ENCODE results near the gene PPIL6. TPM values are rescaled to one million over a fixed set of nuclear protein-coding genes. Genes with fewer than 3 reads are reported as not detected.

PPIL6 gene
- 0.43 and 1.0 TPM in 2 replicates for total RNA-seq

GRCh38 chr6:109440331-109441068 is at the start of gene PPIL6, which contains the start of gene SMPD2:
TSS of gene PPIL6 (minus strand) at chr6:109440628. CDS start at chr6:109440590, 38 bp downstream.
TSS of gene SMPD2 (plus strand) at chr6:109440724. CDS start at chr6:109441122, 398 bp downstream.

GRCh38 chr6:109482905-109483734 is 42.7 kb upstream of the PPIL6 start, which contains the start of gene ZBTB24:
TSS of gene ZBTB24 (minus strand) at chr6:109483219. CDS start at chr6:109482026, 1,193 bp downstream.

DNA sequence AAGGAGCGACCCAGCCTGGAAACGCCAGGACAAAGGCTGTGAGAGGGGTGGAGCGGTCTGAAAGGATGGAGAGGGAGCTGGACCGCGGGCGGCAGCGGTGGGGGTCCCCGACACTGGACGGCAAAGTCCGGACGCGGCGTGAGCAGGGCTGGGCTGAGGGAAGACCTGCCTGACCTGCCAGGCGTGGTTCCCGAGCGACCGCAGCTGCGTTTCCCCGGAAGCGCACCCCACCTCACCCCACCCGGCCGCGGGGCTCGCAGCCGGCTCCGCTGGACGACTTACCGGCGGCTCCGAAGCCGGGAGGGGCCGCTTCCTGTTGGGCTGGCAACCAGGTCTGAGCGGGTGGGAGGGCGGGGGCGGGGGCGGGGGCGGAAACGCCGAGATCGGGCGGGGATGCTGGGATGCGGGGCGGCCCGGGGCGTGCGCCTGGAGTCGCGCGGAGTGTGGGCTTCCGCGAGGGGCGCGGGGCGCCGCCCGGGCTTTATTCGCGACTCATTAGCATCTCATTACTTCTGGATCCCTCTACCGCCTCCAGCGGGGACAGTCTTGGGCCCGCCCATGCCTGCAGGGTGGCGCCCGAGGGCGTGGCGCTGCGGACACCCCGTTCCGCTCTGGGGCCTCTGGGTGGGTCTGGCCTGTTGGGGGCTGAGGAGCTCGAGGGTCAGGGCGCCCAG is 15.1 kb upstream of the PPIL6 start, which contains the start of gene MICAL1:
Gene MICAL1 (minus strand): TSS at position 336 of the 674 bp plus-strand sequence. CDS start 1,576 bp downstream, outside the sequence.

DNA sequence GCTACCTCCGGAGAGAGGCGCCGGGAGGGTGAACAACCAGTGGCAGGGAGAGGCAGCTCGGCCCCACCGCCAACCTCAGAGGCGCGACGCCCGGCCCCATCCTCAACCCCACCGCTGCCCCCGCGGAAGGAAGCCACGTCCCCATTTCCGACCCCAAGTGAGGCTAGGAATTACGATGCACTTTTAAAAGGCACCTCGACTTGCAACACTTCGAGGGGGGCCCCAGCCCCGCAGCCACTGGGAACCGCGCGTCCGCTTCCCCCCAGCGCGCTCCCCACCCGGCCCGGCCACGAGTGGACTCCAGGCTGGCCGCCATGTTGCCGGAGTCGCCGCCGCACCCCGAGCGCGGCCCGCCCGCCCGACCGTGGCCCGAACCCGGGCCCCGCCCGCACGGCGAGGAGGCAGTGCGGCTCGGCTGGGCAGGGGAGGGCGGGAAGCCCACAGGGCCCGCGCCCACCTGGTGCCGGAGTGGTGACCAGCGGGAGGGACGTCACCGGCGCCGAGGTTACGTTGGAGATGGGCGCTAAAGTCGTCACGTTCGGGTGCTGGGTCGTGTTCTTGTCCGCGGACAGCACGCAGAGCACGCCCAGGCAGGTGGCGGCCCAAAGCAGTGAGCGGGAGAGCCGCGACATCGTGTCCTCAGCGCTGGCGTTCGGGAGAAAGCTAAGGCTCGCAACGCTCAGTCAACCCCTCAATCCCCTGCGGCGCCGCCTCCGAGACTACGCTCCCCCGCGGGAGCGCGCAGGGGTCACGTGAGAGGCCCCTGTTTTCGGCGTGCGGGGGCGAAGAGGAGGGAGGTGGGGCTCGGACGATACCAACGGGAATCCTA is 58.5 kb downstream of the PPIL6 start, which contains the start of gene CD164:
Gene CD164 (minus strand): TSS at position 721 of the 829 bp plus-strand sequence. CDS start 89 bp downstream, at position 632.

Other genes with a start within 250 kb of the PPIL6 start
- 139 and 173 TPM in 2 replicates for gene CD164, start 58.2 kb downstream of the PPIL6 start, total RNA-seq
- gene SMPD2, start 96 bp upstream of the PPIL6 start, total RNA-seq = 9.0 and 10.5 TPM in 2 replicates
- 12.2 and 15.9 TPM in 2 replicates for gene MICAL1, start 15.1 kb upstream of the PPIL6 start, total RNA-seq
- 4.2 and 6.4 TPM in 2 replicates for gene ZBTB24, start 42.6 kb upstream of the PPIL6 start, total RNA-seq